Osteoblast (primary cell): ENCODE measurements around the gene CDKAL1. TPM values are rescaled to one million over a fixed set of nuclear protein-coding genes. Genes with fewer than 3 reads are reported as not detected.
"Not testable (repeated sequence)": the region's sequence is repeated elsewhere in the genome, so short reads cannot be mapped to it uniquely, and the experiment has no call there.

Experiments used
- DNase-seq: peaks from one replicate; pipeline ENCODE4 v3.0.0; 2011; ENCODE audit warnings: low spot score, mixed read lengths; ENCODE audit not compliant: insufficient read length; ENCODE audit errors: missing footprints
- H2AFZ ChIP-seq: 2 replicates; pipeline ENCODE4 v1.6.0; 2011; ENCODE audit warnings: mild to moderate bottlenecking, low read length
- H3K27ac ChIP-seq: 2 replicates; pipeline ENCODE4 v1.5.1; 2011; ENCODE audit warnings: mild to moderate bottlenecking, low read depth, low read length, moderate library complexity
- H3K27me3 ChIP-seq: 2 replicates; pipeline ENCODE4 v1.6.0; 2012; ENCODE audit warnings: mild to moderate bottlenecking, control low read depth, inconsistent platforms, low read length, moderate library complexity; ENCODE audit not compliant: insufficient read depth
- H3K36me3 ChIP-seq: 2 replicates; pipeline ENCODE4 v1.5.1; 2011; ENCODE audit warnings: mild to moderate bottlenecking, low read length, control low read depth, moderate library complexity; ENCODE audit not compliant: insufficient read depth
- H3K4me1 ChIP-seq: 2 replicates; pipeline ENCODE4 v1.5.1; 2011; ENCODE audit warnings: mild to moderate bottlenecking, low read length, control low read depth, moderate library complexity; ENCODE audit not compliant: insufficient read depth
- H3K4me2 ChIP-seq: 2 replicates; pipeline ENCODE4 v1.6.0; 2011; ENCODE audit warnings: mild to moderate bottlenecking, low read length; ENCODE audit not compliant: insufficient read depth
- H3K4me3 ChIP-seq: fragments of 200-600 bp; sonication (generic); 3 replicates; pipeline ENCODE4 v1.5.1; 2012; ENCODE audit warnings: mild to moderate bottlenecking, low read length, inconsistent platforms; ENCODE audit not compliant: insufficient read depth
- H3K79me2 ChIP-seq: 2 replicates; pipeline ENCODE4 v1.6.0; 2012; ENCODE audit warnings: mild to moderate bottlenecking, low read length, control low read depth, inconsistent platforms; ENCODE audit not compliant: insufficient read depth
- H3K9me3 ChIP-seq: 2 replicates; pipeline ENCODE4 v1.5.1; 2011; ENCODE audit warnings: low read depth, low read length, control low read depth
- H4K20me1 ChIP-seq: 2 replicates; pipeline ENCODE4 v1.6.0; 2012; ENCODE audit warnings: mild to moderate bottlenecking, low read length, control low read depth; ENCODE audit not compliant: insufficient read depth
- CTCF ChIP-seq: IDR thresholded peaks from 2 replicates; pipeline ENCODE4 v1.5.1; 2011; ENCODE audit warnings: mild to moderate bottlenecking, low read depth, low read length, moderate library complexity; ENCODE audit errors: extremely low read depth
- total RNA-seq: library from RNA; depleted of rRNA; stranded (reverse); fragments of >200 nt; gene quantifications from 2 replicates; pipeline ENCODE4 v1.2.3, GENCODE V29; 2012

CDKAL1 gene
- total RNA-seq, 1 donor, result 18.5 TPM

- no peaks in the 10 kb centered on the region for H3K4me1 ChIP-seq
- no peak overlapping the region for H2AFZ ChIP-seq
- no peak overlapping the region for H3K4me2 ChIP-seq
- no peaks in the 10 kb centered on the region for H3K9me3 ChIP-seq
- no peaks in the 10 kb centered on the region for H4K20me1 ChIP-seq
- DNase-seq, result no peak
- no peak overlapping the region for H3K4me3 ChIP-seq
- TF ChIP-seq CTCF, result no peak
- H3K36me3 ChIP-seq, result no peaks in the 10 kb centered on the region
- no peaks in the 10 kb centered on the region for H3K27me3 ChIP-seq
- H3K27ac ChIP-seq, result no peak overlapping the region
- H3K79me2 ChIP-seq, result no peaks in the 10 kb centered on the region
These were observed 189.0 kb downstream of the CDKAL1 start for GRCh38 chr6:20723236-20723635.

- no peak for TF ChIP-seq CTCF
- no peaks in the 10 kb centered on the region for H3K4me1 ChIP-seq
- H3K4me3 ChIP-seq, result no peak overlapping the region
- no peak overlapping the region for H3K27ac ChIP-seq
- H4K20me1 ChIP-seq, result no peaks in the 10 kb centered on the region
- H3K36me3 ChIP-seq, result no peaks in the 10 kb centered on the region
- H3K79me2 ChIP-seq, result no peaks in the 10 kb centered on the region
- DNase-seq, result no peak
- no peak overlapping the region for H3K4me2 ChIP-seq
- no peaks in the 10 kb centered on the region for H3K27me3 ChIP-seq
- no peaks in the 10 kb centered on the region for H3K9me3 ChIP-seq
- H2AFZ ChIP-seq, result no peak overlapping the region
These were observed 190.4 kb downstream of the CDKAL1 start for GRCh38 chr6:20724443-20725190.

GRCh38 chr6:20725235-20725634 is 191.0 kb downstream of the CDKAL1 start:
- H3K27ac ChIP-seq, H2AFZ ChIP-seq, H3K27me3 ChIP-seq: not testable (repeated sequence)

DNA sequence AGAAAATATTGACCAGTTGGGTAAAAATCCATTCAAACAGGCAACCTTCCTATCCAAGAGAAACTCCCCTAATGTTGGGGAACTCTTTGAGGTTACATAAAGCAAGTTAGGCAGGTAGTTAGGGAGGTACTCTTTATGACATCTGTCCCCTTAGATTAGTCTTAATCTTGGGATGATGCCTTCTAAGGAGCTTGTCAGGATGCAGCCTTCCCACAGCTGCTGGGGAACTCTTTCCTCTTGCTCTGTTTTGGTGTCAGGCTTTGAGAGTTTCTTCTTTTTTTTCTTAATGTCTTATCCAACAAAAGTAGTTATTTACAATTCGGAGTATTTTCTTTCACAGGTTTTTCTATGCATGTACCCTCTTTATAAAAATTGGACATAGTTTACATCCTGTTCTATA is 194.8 kb downstream of the CDKAL1 start:
- Histone ChIP-seq H3K27me3 (no peaks in the 10 kb centered on the region), H3K79me2 (no peaks in the 10 kb centered on the region), H3K4me2 (no peak overlapping the region), H3K36me3 (no peaks in the 10 kb centered on the region), H3K9me3 (no peaks in the 10 kb centered on the region), H2AFZ (no peak overlapping the region), H4K20me1 (no peaks in the 10 kb centered on the region), H3K4me1 (no peaks in the 10 kb centered on the region), H3K4me3 (no peak overlapping the region), H3K27ac (no peak overlapping the region)
- TF ChIP-seq CTCF, result no peak
- peak; percentile 21 for DNase-seq

More at GRCh38 chr6:20725235-20725634, 191.0 kb downstream of the CDKAL1 start:
- H3K4me2 ChIP-seq, H3K9me3 ChIP-seq, H3K36me3 ChIP-seq, H3K4me1 ChIP-seq, H3K4me3 ChIP-seq, H3K79me2 ChIP-seq, H4K20me1 ChIP-seq, DNase-seq: not testable (repeated sequence)

DNA sequence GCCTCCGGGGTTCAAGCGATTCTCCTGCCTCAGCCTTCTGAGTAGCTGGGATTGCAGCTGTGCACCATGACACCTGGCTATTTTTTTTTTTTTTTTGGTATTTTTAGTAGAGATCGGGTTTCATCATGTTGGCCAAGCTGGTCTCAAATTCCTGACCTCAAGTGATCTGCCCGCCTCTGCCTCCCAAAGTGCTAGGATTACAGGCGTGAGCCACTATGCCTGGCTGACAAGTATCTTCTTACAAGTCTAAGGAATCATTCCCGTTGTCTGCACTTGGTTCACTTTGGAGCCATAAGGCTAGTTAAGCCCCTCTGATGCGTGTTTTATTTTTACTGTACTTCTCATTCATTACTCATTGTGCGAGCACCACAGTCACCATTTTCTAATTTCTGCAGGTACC is 198.1 kb downstream of the CDKAL1 start:
- not testable (repeated sequence) for H4K20me1 ChIP-seq, H3K9me3 ChIP-seq, H3K4me1 ChIP-seq, H3K36me3 ChIP-seq, H3K27ac ChIP-seq, H3K79me2 ChIP-seq, H2AFZ ChIP-seq, H3K27me3 ChIP-seq, DNase-seq, H3K4me2 ChIP-seq, H3K4me3 ChIP-seq
